Mucosa of rectum (tissue), 2 donors: ENCODE measurements around the gene TWF2.
A peak's percentile ranks its signal among the peaks of the same experiment; 100 is the strongest.

Source experiments
- H3K27ac ChIP-seq, 2 donors: one replicate each; pipeline ENCODE4 v1.7.0; 2013; ENCODE audit warnings: inconsistent platforms in 2 of 2, low read depth in 2 of 2, low read length in 2 of 2
- H3K27me3 ChIP-seq, 2 donors: one replicate each; pipeline ENCODE4 v1.7.0; 2013; ENCODE audit warnings: low read length in 2 of 2; ENCODE audit not compliant: control insufficient read depth in 2 of 2, insufficient read depth in 2 of 2
- H3K36me3 ChIP-seq, 2 donors: one replicate each; pipeline ENCODE4 v1.7.0; 2013; ENCODE audit warnings: low read length in 2 of 2; ENCODE audit not compliant: control insufficient read depth in 2 of 2, insufficient read depth in 2 of 2
- H3K4me1 ChIP-seq, 2 donors: one replicate each; pipeline ENCODE4 v1.7.0; 2013; ENCODE audit warnings: low read length in 2 of 2, mild to moderate bottlenecking in 1 of 2; ENCODE audit not compliant: control insufficient read depth in 2 of 2, insufficient read depth in 2 of 2
- H3K4me3 ChIP-seq, 2 donors: one replicate each; pipeline ENCODE4 v1.7.0; 2013; ENCODE audit warnings: low read length in 2 of 2
- H3K9ac ChIP-seq, 2 donors: one replicate each; pipeline ENCODE4 v1.7.0; 2013; ENCODE audit warnings: low read length in 2 of 2, low read depth in 1 of 2, mild to moderate bottlenecking in 1 of 2
- H3K9me3 ChIP-seq, 2 donors: one replicate each; pipeline ENCODE4 v1.7.0; 2013; ENCODE audit warnings: low read length in 2 of 2; ENCODE audit not compliant: control insufficient read depth in 2 of 2
- donor health status: healthy.
- donor health status: Normal muscosa, but diverticular disease.

TWF2 gene

DNA sequence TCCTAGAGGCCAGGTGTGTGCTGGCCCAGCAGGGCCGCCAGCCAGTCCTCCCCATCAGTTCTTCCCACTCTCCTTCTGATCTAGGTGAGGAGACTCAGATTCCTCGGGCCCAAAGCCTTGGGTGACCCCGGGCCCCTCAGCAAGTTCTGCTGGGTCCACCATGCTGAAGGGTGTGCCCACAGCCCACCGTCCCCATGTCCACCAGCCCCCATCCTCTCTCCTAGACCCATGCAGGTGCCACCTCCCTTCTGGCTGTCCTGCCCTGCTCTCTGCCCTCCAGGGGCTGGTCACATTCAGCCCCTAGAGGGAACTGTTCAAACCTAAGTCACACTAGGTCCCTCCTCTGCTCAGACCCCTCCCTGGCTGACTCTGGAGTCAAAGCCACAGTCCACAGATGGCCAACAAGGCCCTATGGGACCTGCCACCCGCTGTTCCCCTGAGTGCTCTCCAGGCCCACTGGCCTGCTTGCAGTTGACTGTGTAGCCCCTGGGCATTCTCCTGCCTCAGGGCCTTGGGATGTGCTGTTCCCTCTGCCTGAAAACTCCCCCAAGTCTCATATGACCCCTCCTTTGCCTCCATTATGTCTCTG, 12.6 kb downstream of the TWF2 start:
- H3K9me3 ChIP-seq = no peaks in the 10 kb centered on the region
- no peaks in the 10 kb centered on the region for H3K4me1 ChIP-seq
- peak overlapping the region in 1 of 2 donors; percentile 61 for H3K27ac ChIP-seq
- no peaks in the 10 kb centered on the region for H3K27me3 ChIP-seq
- H3K9ac ChIP-seq = no peak overlapping the region
- peaks cover 26 to 30% of the 10 kb centered on the region in 2 donors for H3K36me3 ChIP-seq
- no peak overlapping the region for H3K4me3 ChIP-seq

DNA sequence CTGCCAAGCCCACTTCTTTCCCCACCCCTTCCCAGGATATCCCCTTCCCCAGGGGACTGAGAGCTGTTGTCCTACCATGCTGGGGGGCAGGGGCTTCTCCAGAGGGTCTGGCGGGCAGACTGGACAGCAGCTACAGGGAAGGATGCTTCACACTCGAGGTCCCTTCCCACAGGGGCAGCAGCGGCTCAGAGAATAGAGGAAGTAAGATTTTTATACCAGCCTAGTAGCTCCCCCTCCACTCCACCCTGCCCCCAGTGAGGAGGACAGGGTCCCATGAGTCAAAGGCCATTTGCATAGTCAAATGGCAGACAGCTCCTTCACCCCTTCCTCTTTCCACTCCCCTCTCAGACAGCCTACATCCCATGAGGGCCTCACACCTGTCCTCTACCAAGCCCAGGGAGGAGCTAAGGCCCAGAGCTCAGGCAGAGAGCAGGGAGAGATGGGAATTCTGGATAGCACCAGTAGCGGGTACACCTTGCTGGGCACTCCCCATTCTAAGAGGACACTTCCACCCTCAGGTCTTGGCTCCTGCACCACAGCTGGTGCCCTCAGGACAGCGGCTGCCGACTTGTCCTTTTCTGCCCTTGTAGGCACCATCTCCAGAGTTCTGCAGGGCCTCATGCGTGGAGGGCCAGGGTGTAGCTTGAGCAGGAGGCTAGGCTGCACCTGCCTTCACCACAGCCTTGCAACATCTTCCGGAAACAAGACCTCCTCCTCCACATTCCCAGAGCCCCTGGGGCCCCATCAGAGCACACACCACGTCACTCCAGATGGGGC, 13.3 kb downstream of the TWF2 start, which contains the start of gene TLR9:
Gene TLR9 (minus strand): TSS at position 194 of the 777 bp plus-strand sequence. CDS start 116 bp downstream, at position 78.
- H3K4me3 ChIP-seq = no peak within 1 kb of the TSS
- H3K36me3 ChIP-seq = peaks cover 20 to 24% of the 10 kb centered on the region in 2 donors
- no peak within 1 kb of the TSS for H3K9ac ChIP-seq
- H3K27ac ChIP-seq = peak within 1 kb of the TSS in 1 of 2 donors; percentile 61
- no peaks in the 10 kb centered on the region for H3K27me3 ChIP-seq
- no peaks in the 10 kb centered on the region for H3K9me3 ChIP-seq
- H3K4me1 ChIP-seq = no peaks in the 10 kb centered on the region

DNA sequence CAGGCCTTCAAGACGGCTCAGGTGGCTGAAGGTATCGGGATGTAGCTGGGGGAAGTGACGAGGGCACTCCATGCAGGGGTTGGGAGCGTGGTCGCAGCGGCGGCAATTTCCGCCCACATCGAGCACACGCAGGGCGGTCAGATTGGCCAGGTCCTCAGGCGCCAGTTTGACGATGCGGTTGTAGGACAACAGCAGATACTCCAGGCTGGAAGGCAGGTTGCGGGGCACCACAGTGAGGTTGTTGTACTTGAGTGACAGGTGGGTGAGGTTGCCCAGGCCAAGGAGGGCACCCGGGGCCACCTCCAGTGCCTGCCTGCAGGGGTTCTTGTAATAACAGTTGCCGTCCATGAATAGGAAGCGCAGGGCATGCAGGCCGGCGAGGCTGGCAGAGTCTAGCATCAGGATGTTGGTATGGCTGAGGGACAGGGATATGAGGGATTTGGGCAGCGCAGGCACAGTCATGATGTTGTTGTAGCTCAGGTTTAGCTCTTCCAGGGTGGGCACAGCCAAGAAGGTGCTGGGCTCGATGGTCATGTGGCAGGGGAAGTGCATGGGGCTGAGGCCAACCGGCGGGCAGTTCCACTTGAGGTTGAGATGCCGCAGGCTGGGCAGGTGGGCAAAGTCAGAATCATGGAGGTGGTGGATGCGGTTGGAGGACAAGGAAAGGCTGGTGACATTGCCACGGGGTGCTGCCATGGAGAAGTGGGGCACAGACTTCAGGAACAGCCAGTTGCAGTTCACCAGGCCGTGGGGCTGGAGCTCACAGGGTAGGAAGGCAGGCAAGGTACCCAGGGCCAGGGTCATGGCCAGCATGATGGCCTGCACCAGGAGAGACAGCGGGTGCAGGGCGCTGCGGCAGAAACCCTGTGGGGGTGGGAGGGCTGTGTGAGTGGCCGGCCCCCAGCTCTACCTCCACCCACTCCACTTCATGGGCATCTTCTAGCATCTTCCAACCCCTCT, 15.2 kb downstream of the TWF2 start:
- no peaks in the 10 kb centered on the region for H3K27me3 ChIP-seq
- no peak overlapping the region for H3K4me3 ChIP-seq
- no peak overlapping the region for H3K9ac ChIP-seq
- H3K9me3 ChIP-seq = no peaks in the 10 kb centered on the region
- peaks cover 4 to 6% of the 10 kb centered on the region in 2 donors for H3K4me1 ChIP-seq
- H3K36me3 ChIP-seq = peaks cover 1 to 7% of the 10 kb centered on the region in 2 donors
- H3K27ac ChIP-seq = no peak overlapping the region

DNA sequence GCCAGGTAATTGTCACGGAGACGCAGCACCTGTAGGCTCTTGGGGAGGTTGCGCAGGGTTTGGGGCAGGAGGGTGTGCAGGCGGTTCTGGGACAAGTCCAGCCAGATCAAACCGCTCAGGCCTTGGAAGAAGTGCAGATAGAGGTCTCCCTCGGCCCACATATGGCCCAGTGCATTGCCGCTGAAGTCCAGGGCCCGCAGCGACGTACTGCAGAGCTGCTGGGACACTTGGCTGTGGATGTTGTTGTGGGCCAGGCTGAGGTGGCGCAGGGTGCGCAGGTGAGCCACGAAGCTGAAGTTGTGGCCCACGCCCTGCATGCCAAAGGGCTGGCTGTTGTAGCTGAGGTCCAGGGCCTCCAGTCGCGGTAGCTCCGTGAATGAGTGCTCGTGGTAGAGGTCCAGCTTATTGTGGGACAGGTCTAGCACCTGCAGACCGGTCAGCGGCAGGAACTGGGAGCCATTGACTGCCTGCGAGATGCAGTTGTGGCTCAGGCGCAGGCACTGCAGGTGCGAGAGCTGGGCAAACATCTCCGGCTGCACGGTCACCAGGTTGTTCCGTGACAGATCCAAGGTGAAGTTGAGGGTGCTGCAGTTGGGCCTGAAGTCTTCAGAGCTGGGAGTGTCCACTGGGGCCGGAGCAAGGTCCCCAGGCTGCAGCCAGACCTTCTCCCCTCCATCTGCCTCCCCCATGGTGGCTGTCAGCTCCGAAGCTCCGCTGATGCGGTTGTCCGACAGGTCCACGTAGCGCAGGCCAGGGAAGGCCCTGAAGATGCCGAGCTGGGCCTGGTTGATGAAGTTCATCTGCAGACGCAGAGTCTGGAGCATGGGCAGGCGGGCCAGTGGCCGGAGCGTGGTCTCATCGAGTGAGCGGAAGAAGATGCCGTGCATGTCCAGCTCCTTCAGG, 16.4 kb downstream of the TWF2 start:
- Histone ChIP-seq H3K27ac (no peak overlapping the region), H3K9ac (no peak overlapping the region), H3K4me1 (peaks cover 15 to 18% of the 10 kb centered on the region in 2 donors), H3K36me3 (peaks cover 0 to 2% of the 10 kb centered on the region in 2 donors), H3K9me3 (no peaks in the 10 kb centered on the region), H3K27me3 (no peaks in the 10 kb centered on the region), H3K4me3 (no peak overlapping the region)

DNA sequence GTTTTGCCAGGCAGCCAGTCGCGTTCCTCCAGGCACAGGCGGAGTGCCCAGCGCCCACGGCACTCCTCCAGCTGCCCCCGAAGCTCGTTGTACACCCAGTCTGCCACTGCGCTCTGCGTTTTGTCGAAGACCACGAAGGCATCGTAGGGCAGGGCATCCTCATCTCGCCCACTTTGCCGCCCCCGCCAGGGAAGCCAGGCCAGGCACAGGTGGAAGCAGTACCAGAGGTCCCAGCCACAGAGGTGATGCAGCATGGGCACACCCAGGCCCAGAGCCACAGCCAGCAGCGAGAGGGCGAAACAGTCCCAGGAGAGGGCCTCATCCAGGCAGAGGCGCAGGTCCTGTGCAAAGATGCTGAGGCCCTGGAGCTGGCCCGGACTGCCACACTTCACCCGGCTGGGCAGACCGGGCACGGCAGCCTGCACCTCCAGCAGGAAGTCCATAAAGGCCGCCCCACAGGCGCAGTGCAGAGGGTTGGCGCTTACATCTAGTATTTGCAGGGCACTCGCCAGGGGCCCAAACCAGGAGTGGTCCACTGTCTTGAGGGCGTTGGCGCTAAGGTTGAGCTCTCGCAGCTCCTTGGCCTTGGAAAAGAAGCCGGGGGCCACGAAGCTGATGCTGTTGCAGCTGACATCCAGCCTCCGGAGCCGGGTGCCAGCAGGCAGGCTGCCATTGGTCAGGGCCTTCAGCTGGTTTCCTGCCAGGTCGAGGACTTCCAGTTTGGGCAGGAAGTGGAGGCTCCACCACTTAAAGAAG, 17.2 kb downstream of the TWF2 start:
- H3K36me3 ChIP-seq = no peaks in the 10 kb centered on the region
- H3K4me3 ChIP-seq = no peak overlapping the region
- H3K27ac ChIP-seq = no peak overlapping the region
- peaks cover 23 to 26% of the 10 kb centered on the region in 2 donors for H3K4me1 ChIP-seq
- no peaks in the 10 kb centered on the region for H3K27me3 ChIP-seq
- no peaks in the 10 kb centered on the region for H3K9me3 ChIP-seq
- H3K9ac ChIP-seq = no peak overlapping the region

DNA sequence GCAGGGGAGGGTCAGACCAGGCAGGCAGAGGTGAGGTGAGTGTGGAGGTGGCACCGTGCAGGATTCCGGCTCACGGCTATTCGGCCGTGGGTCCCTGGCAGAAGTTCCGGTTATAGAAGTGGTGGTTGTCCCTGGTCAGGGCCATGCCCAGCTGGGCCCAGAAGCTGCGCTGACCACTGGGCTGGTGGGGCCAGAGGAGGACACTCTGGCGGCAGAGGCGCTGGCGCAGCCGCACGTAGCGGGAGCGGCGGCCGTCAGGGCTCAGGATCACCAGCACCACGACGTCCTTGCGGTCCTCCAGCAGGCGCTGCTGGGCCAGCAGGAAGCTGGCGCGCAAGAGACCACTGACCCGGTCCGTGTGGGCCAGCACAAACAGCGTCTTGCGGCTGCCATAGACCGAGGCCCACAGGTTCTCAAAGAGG, 17.8 kb downstream of the TWF2 start:
- Histone ChIP-seq H3K9me3 (no peaks in the 10 kb centered on the region), H3K36me3 (no peaks in the 10 kb centered on the region), H3K9ac (no peak overlapping the region), H3K27me3 (no peaks in the 10 kb centered on the region), H3K4me3 (no peak overlapping the region), H3K27ac (no peak overlapping the region), H3K4me1 (peaks cover 29 to 32% of the 10 kb centered on the region in 2 donors)

DNA sequence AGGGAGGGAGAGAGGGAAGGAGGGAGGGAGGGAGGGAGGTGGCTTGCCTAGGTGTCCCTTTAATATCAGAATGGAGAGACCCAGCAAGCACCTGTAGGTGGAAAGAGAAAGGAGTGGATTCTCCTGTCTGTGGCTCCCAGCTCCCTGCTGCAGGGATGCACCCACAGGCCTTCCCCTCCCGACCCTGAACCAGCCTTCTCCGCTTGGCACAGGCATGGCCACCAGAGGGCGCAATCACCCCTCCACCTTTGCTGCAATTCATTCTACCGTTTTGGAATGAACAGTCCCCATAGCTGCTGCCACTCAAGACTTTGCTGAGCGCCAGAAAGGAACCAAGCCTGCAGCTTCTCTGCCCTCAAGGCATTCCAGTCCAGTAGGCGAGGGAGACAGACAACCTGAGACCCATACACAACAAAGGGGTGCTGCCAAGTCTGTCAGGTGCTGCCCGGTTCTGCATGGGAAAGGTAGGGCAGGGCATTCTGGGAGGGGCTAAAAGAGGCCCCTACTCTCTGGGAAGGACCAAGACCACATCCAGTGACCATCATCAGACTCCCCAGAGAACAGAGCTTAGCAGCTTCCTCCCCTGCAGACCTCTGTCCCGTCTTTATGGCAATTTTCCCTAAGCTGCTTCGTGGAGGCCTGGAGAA, 18.5 kb downstream of the TWF2 start:
- Histone ChIP-seq H3K27me3 (no peaks in the 10 kb centered on the region), H3K27ac (no peak overlapping the region), H3K9ac (no peak overlapping the region), H3K4me1 (peaks cover 30 to 32% of the 10 kb centered on the region in 2 donors), H3K9me3 (no peaks in the 10 kb centered on the region), H3K36me3 (peaks cover under 1% of the 10 kb centered on the region in 2 donors), H3K4me3 (no peak overlapping the region)

DNA sequence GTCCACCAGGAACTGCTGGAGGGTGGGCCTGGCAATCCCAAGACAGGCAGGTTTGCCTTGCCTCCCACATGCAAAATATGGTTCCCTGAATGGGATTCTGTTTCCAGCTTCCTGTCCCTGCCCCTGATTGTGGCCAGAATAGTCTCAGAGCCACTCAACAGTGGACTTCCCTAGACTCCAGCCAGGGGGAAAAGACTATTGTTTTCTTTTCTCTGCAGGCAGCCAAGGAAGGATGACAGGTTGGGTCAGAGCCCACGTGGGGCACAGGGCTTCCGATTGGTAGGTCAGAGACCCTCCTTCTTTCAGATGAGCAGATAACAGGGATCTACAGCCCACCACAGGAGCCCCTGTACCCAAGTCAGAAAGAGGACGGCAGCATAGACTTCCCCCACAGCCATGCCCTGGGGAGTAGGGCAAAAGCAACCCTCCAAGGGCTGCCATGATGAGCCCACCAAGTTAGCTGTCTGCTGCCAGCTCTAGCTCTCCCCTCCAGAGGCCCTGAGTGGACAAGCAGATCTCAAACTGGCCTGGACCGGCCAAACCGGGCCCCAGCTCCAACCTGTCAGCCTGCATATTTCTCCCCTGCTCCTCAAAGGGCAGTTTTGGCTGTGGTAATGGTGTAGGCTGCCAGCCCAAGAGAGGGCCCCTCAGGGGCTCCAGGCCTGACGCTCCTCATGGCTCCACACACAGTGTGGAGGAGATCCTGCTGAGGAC, 19.9 kb downstream of the TWF2 start:
- Histone ChIP-seq H3K4me1 (peaks cover 30 to 32% of the 10 kb centered on the region in 2 donors), H3K4me3 (no peak overlapping the region), H3K27ac (peak overlapping the region in 1 of 2 donors; percentile 13), H3K9me3 (no peaks in the 10 kb centered on the region), H3K36me3 (peaks cover 13 to 15% of the 10 kb centered on the region in 2 donors), H3K9ac (peak overlapping the region in 1 of 2 donors; percentile 24), H3K27me3 (no peaks in the 10 kb centered on the region)
